HEK293 (cell line): ENCODE results near the gene CSNK1G1.

Experiments
- CTCF ChIA-PET: fragments of 350-600 bp; formaldehyde crosslinking; extraction: SDS; loops from one replicate; lab custom pipeline; 2021; ENCODE audit warnings: antibody characterized with exemption; lab: Yijun Ruan, JAX
- POLR2A ChIA-PET: fragments of 300-600 bp; formaldehyde crosslinking; extraction: SDS; loops from one replicate; lab custom pipeline; 2020; ENCODE audit warnings: antibody characterized with exemption, inconsistent platforms; lab: Yijun Ruan, JAX
- H3K27ac ChIP-seq: fragments of 200-500 bp; sonication (Bioruptor generic); 2 replicates; pipeline ENCODE4 v1.5.1; 2014; ENCODE audit warnings: low read depth, low read length, control low read depth, inconsistent platforms; ENCODE audit errors: extremely low read depth
- H3K36me3 ChIP-seq, 2 experiments: fragments of 200-500 bp in 1 of 2; sonication (Bioruptor generic) in 1 of 2; 1 replicate in 1 of 2; 2 replicates in 1 of 2; pipeline ENCODE4 v1.5.1; 2014 to 2017; ENCODE audit warnings: inconsistent platforms in 2 of 2, low read length in 2 of 2; ENCODE audit not compliant: control insufficient read depth in 2 of 2, insufficient read depth in 1 of 2
- H3K4me1 ChIP-seq: fragments of 200-500 bp; sonication (Bioruptor generic); 2 replicates; pipeline ENCODE4 v1.5.1; 2014; ENCODE audit warnings: mild to moderate bottlenecking, low read length, inconsistent platforms; ENCODE audit not compliant: control insufficient read depth, insufficient read depth
- H3K4me3 ChIP-seq: 2 replicates; pipeline ENCODE4 v1.5.1; 2011; ENCODE audit warnings: low read depth, mild to moderate bottlenecking, control low read depth, low read length, moderate library complexity
- H3K9me3 ChIP-seq: fragments of 200-500 bp; sonication (Bioruptor generic); 2 replicates; pipeline ENCODE4 v1.5.1; 2014; ENCODE audit warnings: low read depth, low read length, inconsistent platforms; ENCODE audit not compliant: control insufficient read depth, insufficient read depth
- BCL11B ChIP-seq: fragments of 450-650 bp; formaldehyde crosslinking; IDR thresholded peaks from 2 replicates; pipeline ENCODE4 v1.5.1; 2016; ENCODE audit warnings: low read depth, missing biosample characterization, missing genetic modification characterization
- EGR2 ChIP-seq: fragments of 450-650 bp; formaldehyde crosslinking; IDR thresholded peaks from 2 replicates; pipeline ENCODE4 v1.5.1; 2016; ENCODE audit warnings: low read depth, missing biosample characterization, missing genetic modification characterization
- GLIS1 ChIP-seq: fragments of 450-650 bp; formaldehyde crosslinking; IDR thresholded peaks from 2 replicates; pipeline ENCODE4 v1.5.1; 2016; ENCODE audit warnings: missing biosample characterization, missing genetic modification characterization
- HOXC10 ChIP-seq: sonication (generic); formaldehyde crosslinking; IDR thresholded peaks from 2 replicates; pipeline ENCODE4 v1.8.1; 2023; ENCODE audit warnings: mild to moderate bottlenecking, missing genetic modification reagents
- IKZF3 ChIP-seq: fragments of 450-650 bp; IDR thresholded peaks from 2 replicates; pipeline ENCODE4 v1.5.0; 2018; ENCODE audit warnings: missing biosample characterization, mild to moderate bottlenecking, missing genetic modification characterization, moderate library complexity
- KLF9 ChIP-seq: fragments of 450-650 bp; formaldehyde crosslinking; IDR thresholded peaks from 2 replicates; pipeline ENCODE4 v1.5.1; 2016; ENCODE audit warnings: missing biosample characterization, missing genetic modification characterization, low read depth
- ZBTB48 ChIP-seq: fragments of 450-650 bp; formaldehyde crosslinking; IDR thresholded peaks from 2 replicates; pipeline ENCODE4 v1.5.1; 2016; ENCODE audit warnings: missing biosample characterization, missing genetic modification characterization
- ZBTB8A ChIP-seq: fragments of 450-650 bp; formaldehyde crosslinking; IDR thresholded peaks from 2 replicates; pipeline ENCODE4 v1.5.1; 2016; ENCODE audit warnings: missing biosample characterization, missing genetic modification characterization
- ZEB2 ChIP-seq: fragments of 450-650 bp; formaldehyde crosslinking; IDR thresholded peaks from 2 replicates; pipeline ENCODE4 v1.5.1; 2016; ENCODE audit warnings: missing biosample characterization, missing genetic modification characterization
- ZNF112 ChIP-seq: fragments of 450-650 bp; formaldehyde crosslinking; IDR thresholded peaks from 2 replicates; pipeline ENCODE4 v1.5.0; 2017; ENCODE audit warnings: missing biosample characterization, missing genetic modification characterization
- ZNF155 ChIP-seq: fragments of 450-650 bp; formaldehyde crosslinking; IDR thresholded peaks from 2 replicates; pipeline ENCODE4 v1.5.1; 2016; ENCODE audit warnings: missing biosample characterization, missing genetic modification characterization
- ZNF311 ChIP-seq: fragments of 450-650 bp; formaldehyde crosslinking; IDR thresholded peaks from 2 replicates; pipeline ENCODE4 v1.5.1; 2017; ENCODE audit warnings: missing biosample characterization, missing genetic modification characterization, borderline replicate concordance
- ZNF416 ChIP-seq: fragments of 450-650 bp; formaldehyde crosslinking; IDR thresholded peaks from 2 replicates; pipeline ENCODE4 v1.5.1; 2016; ENCODE audit warnings: missing biosample characterization, missing genetic modification characterization
- ZNF777 ChIP-seq: fragments of 450-650 bp; formaldehyde crosslinking; IDR thresholded peaks from 2 replicates; pipeline ENCODE4 v1.5.1; 2017; ENCODE audit warnings: missing biosample characterization, missing genetic modification characterization, borderline replicate concordance
- TF ChIP-seq, protein P1 (sequence below): fragments of 450-650 bp; formaldehyde crosslinking; IDR thresholded peaks from 2 replicates; pipeline ENCODE4 v1.5.1; 2016; ENCODE audit warnings: missing biosample characterization, missing genetic modification characterization, low read depth
- TF ChIP-seq, protein P2 (sequence below): fragments of 450-650 bp; formaldehyde crosslinking; IDR thresholded peaks from 2 replicates; pipeline ENCODE4 v1.5.1; 2016; ENCODE audit warnings: missing biosample characterization, missing genetic modification characterization
- TF ChIP-seq, protein P3 (sequence below): fragments of 450-650 bp; formaldehyde crosslinking; IDR thresholded peaks from 2 replicates; pipeline ENCODE4 v1.5.1; 2016; ENCODE audit warnings: missing biosample characterization, missing genetic modification characterization
- TF ChIP-seq, protein P4 (sequence below): fragments of 450-650 bp; formaldehyde crosslinking; IDR thresholded peaks from 2 replicates; pipeline ENCODE4 v1.5.1; 2016; ENCODE audit warnings: missing biosample characterization, missing genetic modification characterization
- TF ChIP-seq, protein P5 (sequence below): fragments of 450-650 bp; formaldehyde crosslinking; IDR thresholded peaks from 2 replicates; pipeline ENCODE4 v1.5.1; 2016; ENCODE audit warnings: missing biosample characterization, missing genetic modification characterization
- TF ChIP-seq, protein P6 (sequence below): fragments of 450-650 bp; formaldehyde crosslinking; IDR thresholded peaks from 2 replicates; pipeline ENCODE4 v1.5.1; 2017; ENCODE audit warnings: missing biosample characterization, missing genetic modification characterization
- TF ChIP-seq, protein P7 (sequence below): fragments of 450-650 bp; IDR thresholded peaks from 2 replicates; pipeline ENCODE4 v1.5.1; 2018; ENCODE audit warnings: missing biosample characterization, mild to moderate bottlenecking, missing genetic modification characterization

The CSNK1G1 gene

DNA sequence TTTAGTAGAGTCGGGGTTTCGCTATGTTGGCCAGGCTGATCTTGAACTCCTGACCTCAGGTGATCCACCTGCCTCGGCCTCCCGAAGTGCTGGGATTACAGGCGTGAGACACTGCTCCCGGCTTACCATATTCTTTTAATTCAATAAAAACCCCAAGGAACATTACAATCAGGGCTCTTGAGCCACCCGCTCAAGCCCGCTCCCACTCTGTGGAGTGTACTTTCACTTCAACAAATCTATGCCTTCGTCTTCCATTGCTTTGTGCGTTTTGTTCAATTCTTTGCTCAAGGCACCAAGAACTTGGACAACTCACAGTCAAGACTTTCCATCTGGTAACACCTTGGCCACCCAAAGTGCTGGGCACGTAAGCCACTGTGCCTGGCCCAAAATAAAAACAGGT is 130.2 kb downstream of the CSNK1G1 start:
- POLR2A ChIA-PET = no interaction called here
- TF ChIP-seq HOXC10 (CRISPR knock-in tag) = no peak
- TF ChIP-seq ZNF112 (tag by site-specific recombination) = no peak
- no peak for TF ChIP-seq ZNF416 (tag by site-specific recombination)
- no peak for TF ChIP-seq ZNF155 (tag by site-specific recombination)
- TF ChIP-seq, protein P1, sequence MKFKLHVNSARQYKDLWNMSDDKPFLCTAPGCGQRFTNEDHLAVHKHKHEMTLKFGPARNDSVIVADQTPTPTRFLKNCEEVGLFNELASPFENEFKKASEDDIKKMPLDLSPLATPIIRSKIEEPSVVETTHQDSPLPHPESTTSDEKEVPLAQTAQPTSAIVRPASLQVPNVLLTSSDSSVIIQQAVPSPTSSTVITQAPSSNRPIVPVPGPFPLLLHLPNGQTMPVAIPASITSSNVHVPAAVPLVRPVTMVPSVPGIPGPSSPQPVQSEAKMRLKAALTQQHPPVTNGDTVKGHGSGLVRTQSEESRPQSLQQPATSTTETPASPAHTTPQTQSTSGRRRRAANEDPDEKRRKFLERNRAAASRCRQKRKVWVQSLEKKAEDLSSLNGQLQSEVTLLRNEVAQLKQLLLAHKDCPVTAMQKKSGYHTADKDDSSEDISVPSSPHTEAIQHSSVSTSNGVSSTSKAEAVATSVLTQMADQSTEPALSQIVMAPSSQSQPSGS (tag by site-specific recombination) = no peak
- TF ChIP-seq, protein P2, sequence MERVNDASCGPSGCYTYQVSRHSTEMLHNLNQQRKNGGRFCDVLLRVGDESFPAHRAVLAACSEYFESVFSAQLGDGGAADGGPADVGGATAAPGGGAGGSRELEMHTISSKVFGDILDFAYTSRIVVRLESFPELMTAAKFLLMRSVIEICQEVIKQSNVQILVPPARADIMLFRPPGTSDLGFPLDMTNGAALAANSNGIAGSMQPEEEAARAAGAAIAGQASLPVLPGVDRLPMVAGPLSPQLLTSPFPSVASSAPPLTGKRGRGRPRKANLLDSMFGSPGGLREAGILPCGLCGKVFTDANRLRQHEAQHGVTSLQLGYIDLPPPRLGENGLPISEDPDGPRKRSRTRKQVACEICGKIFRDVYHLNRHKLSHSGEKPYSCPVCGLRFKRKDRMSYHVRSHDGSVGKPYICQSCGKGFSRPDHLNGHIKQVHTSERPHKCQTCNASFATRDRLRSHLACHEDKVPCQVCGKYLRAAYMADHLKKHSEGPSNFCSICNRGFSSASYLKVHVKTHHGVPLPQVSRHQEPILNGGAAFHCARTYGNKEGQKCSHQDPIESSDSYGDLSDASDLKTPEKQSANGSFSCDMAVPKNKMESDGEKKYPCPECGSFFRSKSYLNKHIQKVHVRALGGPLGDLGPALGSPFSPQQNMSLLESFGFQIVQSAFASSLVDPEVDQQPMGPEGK (tag by site-specific recombination) = no peak
- TF ChIP-seq ZNF777 (tag by site-specific recombination) = no peak
- no peak for TF ChIP-seq KLF9 (tag by site-specific recombination)
- TF ChIP-seq EGR2 (tag by site-specific recombination) = no peak
- TF ChIP-seq ZNF311 (tag by site-specific recombination) = no peak
- TF ChIP-seq ZBTB48 (tag by site-specific recombination) = no peak
- TF ChIP-seq, protein P3, sequence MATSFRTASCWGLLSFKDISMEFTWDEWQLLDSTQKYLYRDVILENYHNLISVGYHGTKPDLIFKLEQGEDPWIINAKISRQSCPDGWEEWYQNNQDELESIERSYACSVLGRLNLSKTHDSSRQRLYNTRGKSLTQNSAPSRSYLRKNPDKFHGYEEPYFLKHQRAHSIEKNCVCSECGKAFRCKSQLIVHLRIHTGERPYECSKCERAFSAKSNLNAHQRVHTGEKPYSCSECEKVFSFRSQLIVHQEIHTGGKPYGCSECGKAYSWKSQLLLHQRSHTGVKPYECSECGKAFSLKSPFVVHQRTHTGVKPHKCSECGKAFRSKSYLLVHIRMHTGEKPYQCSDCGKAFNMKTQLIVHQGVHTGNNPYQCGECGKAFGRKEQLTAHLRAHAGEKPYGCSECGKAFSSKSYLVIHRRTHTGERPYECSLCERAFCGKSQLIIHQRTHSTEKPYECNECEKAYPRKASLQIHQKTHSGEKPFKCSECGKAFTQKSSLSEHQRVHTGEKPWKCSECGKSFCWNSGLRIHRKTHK = no peak
- TF ChIP-seq, protein P4, sequence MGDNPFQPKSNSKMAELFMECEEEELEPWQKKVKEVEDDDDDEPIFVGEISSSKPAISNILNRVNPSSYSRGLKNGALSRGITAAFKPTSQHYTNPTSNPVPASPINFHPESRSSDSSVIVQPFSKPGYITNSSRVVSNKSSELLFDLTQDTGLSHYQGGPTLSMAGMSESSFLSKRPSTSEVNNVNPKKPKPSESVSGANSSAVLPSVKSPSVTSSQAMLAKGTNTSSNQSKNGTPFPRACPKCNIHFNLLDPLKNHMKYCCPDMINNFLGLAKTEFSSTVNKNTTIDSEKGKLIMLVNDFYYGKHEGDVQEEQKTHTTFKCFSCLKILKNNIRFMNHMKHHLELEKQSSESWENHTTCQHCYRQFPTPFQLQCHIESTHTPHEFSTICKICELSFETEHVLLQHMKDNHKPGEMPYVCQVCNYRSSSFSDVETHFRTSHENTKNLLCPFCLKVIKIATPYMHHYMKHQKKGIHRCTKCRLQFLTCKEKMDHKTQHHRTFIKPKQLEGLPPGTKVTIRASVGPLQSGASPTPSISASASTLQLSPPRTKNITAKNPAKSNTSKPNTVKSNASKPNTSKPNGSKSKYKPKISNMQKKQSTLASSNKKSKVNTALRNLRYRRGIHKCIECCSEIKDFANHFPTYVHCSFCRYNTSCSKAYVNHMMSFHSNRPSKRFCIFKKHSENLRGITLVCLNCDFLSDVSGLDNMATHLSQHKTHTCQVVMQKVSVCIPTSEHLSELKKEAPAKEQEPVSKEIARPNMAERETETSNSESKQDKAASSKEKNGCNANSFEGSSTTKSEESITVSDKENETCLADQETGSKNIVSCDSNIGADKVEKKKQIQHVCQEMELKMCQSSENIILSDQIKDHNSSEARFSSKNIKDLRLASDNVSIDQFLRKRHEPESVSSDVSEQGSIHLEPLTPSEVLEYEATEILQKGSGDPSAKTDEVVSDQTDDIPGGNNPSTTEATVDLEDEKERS (tag by site-specific recombination) = no peak
- TF ChIP-seq, protein P5, sequence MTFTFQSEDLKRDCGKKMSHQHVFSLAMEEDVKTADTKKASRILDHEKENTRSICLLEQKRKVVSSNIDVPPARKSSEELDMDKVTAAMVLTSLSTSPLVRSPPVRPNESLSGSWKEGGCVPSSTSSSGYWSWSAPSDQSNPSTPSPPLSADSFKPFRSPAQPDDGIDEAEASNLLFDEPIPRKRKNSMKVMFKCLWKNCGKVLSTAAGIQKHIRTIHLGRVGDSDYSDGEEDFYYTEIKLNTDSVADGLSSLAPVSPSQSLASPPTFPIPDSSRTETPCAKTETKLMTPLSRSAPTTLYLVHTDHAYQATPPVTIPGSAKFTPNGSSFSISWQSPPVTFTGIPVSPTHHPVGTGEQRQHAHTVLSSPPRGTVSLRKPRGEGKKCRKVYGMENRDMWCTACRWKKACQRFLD = no peak
- no peak for TF ChIP-seq ZEB2 (tag by site-specific recombination)
- TF ChIP-seq, all 188 proteins: peak for 0
- H3K4me1 ChIP-seq = peaks cover 7% of the 10 kb centered on the region
- H3K9me3 ChIP-seq = no peaks in the 10 kb centered on the region
- CTCF ChIA-PET = interaction anchor here (0.7 kb wide), 1 partner anchor 8 kb away, joined by 3 read pairs; no protein-coding TSS in a partner anchor
- no peaks in the 10 kb centered on the region for H3K36me3 ChIP-seq
- no peak overlapping the region for H3K27ac ChIP-seq
- no peak overlapping the region for H3K4me3 ChIP-seq

DNA sequence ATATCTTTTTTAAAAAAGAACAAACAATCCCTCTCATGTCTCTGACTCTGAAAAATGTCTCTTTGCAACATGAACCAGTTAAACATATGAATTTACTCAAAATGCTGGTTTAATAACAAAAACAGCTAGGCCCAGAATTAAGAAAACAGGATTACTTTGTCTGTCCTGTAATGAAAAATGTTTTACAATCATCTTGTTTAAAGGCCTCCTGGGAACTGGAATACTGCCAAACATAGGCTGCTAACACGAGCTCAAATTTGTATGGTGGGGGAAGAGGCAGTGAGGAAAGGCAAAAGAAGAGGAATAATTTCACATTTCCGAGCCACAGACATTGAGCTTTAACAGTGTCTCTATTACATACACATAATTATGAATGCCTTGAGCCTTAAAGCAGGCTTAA is 131.5 kb downstream of the CSNK1G1 start:
- no peaks in the 10 kb centered on the region for H3K9me3 ChIP-seq
- H3K4me1 ChIP-seq = peaks cover 7% of the 10 kb centered on the region
- peak overlapping the region; percentile 65 for H3K27ac ChIP-seq
- ChIA-PET POLR2A (interaction anchor here (0.7 kb wide), 1 partner anchor 157 kb away, joined by 3 read pairs; the partner anchor contains the start of gene PCLAF), CTCF (interaction anchor here (0.6 to 1.1 kb wide), 2 partner anchors 10 to 506 kb away, joined by 3 read pairs; no protein-coding TSS in a partner anchor)
- no peak overlapping the region for H3K4me3 ChIP-seq
- H3K36me3 ChIP-seq = no peaks in the 10 kb centered on the region
- TF ChIP-seq, protein P6, sequence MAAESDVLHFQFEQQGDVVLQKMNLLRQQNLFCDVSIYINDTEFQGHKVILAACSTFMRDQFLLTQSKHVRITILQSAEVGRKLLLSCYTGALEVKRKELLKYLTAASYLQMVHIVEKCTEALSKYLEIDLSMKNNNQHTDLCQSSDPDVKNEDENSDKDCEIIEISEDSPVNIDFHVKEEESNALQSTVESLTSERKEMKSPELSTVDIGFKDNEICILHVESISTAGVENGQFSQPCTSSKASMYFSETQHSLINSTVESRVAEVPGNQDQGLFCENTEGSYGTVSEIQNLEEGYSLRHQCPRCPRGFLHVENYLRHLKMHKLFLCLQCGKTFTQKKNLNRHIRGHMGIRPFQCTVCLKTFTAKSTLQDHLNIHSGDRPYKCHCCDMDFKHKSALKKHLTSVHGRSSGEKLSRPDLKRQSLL = peak; percentile 52
- no peak for TF ChIP-seq BCL11B (tag by site-specific recombination)
- peak; percentile 83 for TF ChIP-seq IKZF3
- TF ChIP-seq, protein P7, sequence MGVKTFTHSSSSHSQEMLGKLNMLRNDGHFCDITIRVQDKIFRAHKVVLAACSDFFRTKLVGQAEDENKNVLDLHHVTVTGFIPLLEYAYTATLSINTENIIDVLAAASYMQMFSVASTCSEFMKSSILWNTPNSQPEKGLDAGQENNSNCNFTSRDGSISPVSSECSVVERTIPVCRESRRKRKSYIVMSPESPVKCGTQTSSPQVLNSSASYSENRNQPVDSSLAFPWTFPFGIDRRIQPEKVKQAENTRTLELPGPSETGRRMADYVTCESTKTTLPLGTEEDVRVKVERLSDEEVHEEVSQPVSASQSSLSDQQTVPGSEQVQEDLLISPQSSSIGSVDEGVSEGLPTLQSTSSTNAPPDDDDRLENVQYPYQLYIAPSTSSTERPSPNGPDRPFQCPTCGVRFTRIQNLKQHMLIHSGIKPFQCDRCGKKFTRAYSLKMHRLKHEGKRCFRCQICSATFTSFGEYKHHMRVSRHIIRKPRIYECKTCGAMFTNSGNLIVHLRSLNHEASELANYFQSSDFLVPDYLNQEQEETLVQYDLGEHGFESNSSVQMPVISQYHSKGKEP = peak; percentile 49; the same call in 1 of the 2 replicates
- TF ChIP-seq GLIS1 (tag by site-specific recombination) = peak; percentile 65
- TF ChIP-seq ZBTB8A (tag by site-specific recombination) = 0 out of 2 replicates have a peak, but pooled peaks have one; percentile 27
